Medulla oblongata (tissue), 1 donor: ENCODE data around the gene GUF1.
"Not testable (repeated sequence)": the region's sequence is repeated elsewhere in the genome, so short reads cannot be mapped to it uniquely, and the experiment has no call there.

Source experiments
- DNase-seq: peaks from one replicate; pipeline ENCODE4 v3.0.0-alpha.2; 2015; ENCODE audit errors: extremely low spot score

GUF1 gene

DNA sequence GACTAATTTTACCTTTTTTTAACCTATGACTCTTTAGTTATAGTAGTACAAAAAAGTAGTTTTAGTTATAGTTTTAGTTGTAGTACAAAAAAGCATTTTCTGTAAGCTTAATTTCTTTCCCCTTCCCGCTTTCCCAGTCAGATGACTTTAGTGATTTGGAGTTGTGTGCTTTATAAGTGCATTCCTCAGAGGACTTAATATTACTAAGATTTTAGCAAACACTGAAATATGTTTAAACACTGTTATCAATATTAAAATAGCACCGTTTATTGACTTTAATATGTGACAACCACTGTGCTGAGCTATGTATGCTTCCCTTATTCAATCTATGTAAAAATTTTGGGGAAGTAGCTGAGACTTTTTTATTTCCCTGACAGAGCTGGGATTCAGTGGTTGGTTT lies 22.8 kb downstream of the GUF1 start:
- DNase-seq, result no peak

DNA sequence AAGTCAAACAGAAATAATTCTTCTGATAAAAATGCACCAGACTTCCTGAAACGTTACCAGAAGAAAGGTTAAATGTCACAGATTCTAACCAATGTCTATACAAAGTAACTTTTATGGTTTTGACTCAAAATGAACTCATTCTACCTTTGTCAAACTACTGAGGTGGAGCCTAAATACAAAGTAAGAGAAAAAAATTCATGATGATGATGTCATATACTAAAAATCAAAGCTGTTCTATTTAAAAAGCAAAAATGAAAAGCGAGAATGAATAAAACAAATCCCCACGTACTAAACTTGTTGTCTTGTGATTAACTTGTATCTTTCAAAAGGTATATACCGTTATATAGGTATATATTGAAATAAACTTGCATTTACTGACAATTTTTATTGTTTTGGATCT lies 26.5 kb downstream of the GUF1 start:
- no peak for DNase-seq

DNA sequence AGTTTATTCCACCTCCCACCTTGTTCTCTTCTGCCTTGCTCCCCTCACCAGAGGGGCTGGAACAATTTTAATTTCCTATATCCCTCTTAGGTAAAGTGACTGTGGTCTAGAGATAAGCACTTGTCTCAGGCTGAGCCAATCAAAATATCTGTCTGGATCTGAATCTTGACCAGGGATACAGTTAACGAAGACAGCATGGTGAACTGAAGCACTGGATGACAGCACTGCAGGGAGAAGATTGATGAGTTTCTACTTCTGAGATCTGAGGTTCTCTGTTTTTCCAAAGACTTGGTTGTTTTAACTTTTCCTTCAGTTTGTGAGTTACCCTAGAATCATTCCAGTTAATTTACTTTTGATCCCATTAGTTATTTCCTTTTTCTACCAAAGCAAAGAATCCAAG lies 34.9 kb downstream of the GUF1 start:
- DNase-seq, result no peak

DNA sequence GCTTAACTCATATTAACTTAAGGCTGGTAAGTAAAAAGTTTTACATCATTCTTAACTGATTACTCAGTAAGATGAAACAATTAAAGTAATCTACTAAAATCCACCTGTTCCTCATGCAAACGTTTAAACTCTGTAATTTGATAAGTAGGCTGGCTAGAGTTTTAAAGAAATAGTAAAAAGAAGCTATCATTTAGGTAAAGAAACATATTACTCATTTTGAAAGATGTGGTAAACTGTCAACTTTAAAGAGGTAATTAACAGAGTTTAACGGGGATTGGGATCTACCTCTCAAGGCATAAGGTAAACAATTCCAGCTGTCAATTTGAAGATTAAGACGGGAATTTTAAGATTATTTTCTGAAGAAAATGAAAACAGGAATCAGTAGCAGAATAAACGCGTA lies 38.4 kb downstream of the GUF1 start:
- DNase-seq, result no peak

DNA sequence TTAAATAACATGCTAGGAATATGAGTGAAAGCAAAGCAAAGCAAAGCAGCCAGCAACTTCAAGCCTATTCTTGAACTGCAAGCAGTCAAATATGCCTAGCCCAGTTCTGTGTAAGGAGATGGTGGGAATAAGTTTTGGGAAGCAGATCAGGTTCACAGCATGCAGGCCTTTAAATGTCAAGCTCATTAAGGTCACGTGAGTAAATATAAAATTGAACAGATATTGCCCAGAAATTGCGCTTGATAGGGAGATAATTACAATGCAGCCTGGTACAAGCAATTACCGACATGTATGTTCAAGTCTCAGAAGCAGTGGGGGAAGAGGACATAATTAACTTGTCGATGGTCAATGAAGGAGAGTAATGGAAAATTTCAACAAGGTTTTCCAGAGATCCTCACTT lies 42.2 kb downstream of the GUF1 start:
- no peak for DNase-seq

DNA sequence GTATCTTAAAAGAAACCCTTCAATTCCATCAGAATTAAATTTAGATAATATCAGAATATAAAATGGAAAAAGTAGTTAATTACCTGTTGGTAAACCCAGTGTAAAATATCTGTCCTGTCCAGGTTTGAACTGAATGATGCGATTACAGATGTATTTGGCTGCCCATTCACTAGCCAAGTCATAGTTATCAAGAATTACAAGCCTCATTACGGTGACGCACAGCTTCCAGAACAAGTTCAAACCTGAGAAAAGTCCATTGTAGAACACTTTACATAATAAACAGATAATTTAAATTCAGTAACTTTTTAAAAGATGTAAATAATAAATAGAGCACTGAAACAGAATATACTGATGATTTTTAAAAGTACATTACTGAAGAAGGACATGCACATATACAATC lies 43.8 kb downstream of the GUF1 start:
- DNase-seq, result no peak

DNA sequence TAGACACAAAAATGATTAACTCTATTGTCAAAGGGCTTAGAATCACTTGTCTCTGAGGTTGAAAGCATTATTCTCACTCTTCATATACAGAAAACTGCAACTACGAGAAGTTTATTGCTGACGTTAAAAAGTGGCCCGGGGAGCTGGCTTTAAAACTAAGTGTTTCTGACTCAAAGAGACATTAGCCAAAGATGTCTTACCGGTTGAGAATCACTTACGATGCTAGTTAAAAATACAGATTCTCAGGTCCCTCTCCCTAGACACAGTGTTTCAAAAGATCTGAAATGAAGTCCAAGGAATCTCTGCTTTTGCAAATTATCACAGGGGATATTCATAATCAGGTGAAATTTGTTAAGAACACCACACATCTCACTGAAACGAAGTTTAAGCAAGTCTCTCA lies 46.9 kb downstream of the GUF1 start:
- DNase-seq, result no peak

DNA sequence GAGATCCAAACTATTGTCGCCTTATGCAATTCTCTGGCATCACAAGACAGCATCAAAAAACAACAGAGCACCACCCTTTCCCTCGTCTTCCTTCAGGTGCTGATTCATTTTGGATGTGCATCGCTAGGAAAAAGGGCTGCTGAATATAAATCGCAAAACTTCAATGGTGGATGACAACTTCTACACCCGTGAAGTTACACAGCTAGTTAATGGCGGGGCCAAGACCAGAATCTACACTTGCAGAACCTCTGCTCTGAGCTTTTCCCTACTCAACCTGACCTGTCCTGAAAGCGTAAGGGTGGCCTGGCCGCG lies 47.5 kb downstream of the GUF1 start:
- DNase-seq, result peak; percentile 58

DNA sequence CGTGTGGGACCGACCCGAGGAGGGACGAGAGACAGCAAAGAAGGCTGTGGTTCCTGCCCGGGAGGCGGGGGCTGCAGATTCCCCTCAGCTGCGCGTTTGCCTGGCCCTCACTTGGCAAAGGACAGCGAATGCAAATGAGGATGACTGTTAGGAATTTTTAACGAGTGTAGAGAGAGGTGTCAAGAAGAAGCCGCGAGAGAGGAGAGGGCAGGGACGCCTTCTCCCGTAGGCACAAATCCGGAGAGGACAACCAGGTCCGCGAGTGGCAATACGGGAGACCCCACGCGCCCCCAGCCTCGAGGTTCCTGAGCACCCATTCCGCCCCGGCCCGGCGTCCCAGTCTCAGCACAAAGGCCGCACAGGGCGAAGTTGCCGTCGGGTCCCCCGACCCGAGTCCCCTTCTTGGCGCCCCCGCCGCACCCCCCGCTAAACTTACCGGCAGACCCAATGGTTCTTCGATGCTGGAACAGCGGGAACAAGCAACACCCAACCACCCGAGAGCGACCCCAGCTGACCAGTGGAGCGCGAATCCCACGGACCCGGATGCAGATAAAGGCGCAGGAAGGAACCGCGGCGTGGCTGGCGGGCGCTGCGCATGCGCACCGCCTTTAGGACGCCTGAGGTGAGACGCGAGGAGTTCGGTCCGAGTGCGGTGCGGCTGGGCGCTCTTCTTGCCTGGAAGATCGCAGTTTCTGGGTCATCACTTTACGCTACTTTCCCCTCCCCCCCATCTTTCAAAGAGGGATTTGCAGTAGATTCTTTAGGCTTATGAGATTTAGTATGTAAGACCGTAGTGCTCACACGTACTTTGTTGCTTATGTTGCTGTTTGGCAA lies 48.0 kb downstream of the GUF1 start, which contains the start of gene GNPDA2:
TSS of gene GNPDA2 (minus strand) at position 519 of the 834 bp plus-strand sequence. CDS start 4,349 bp downstream, outside the sequence.
- peak; percentile 94 for DNase-seq

DNA sequence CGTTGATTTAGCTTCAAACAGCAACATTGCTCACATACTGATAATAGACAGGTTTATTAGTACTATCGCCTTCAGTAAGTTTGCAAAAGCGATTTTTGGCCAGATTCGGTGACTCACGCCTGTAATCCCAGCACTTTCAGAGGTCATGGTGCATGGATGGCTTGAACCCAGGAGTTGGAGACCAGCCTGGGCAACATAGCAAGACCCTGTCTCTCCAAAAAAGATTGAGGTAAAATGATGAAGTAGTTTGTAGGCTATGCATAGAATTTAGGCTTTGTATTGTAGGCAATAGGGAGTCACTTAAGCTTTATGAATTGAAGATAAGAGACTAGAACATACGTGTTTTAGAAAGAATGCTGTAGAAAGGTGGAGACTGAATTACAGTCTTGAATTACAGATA lies 49.3 kb downstream of the GUF1 start:
- DNase-seq, result no peak

DNA sequence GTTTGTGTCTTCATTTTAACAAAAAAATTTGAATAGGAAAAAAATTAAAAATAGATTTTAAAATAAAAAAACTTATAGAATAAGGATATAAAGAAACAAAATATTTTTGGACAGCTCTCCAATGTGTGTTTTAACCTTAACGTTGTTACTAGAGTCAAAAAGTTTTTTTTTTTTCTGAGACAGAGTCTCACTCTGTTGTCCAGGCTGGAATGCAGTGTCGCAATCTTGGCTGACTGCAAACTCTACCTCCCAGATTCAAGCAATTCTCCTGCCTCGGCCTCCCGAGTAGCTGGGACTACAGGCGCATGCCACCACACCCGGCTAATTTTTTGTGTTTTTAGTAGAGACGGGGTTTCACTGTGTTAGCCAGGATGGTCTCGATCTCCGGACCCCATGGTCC lies 50.5 kb downstream of the GUF1 start:
- DNase-seq, result not testable (repeated sequence)

DNA sequence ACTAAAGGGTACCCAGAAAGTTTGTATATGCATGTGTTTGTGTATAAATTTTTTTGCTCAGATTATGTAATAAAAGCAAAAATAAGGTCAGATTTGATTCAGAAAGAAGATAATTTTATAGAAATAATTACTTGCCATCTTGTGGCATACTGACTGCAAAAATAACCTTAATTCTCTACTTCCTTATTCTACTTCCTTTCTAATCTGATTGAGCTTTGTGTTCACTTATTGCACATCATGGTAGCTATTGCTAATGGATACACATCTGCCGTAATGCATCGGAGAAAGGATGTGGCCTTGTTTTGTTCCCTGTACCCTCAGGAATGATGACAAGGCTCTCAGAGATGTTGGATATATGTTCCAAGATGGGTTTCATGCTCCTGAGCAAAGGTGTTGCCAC lies 58.7 kb downstream of the GUF1 start:
- no peak for DNase-seq

DNA sequence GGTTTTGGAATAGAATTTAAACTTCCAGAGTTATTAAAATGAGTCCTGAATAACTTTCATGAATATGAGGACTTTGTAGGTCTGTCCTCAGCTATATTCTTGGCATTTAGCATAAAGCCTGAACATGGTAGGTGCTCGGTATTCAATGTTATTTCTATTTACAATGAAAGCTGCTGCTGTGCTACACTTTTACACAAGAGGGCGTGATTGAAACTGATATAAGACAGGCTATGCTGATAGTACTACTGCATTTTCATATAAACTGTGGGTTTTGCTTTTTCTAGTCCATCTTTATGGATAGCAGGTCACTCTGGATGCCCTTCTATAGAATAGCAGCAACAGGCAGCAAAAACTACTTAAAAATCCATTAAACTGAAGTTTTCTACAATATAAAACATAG lies 60.4 kb downstream of the GUF1 start:
- no peak for DNase-seq

DNA sequence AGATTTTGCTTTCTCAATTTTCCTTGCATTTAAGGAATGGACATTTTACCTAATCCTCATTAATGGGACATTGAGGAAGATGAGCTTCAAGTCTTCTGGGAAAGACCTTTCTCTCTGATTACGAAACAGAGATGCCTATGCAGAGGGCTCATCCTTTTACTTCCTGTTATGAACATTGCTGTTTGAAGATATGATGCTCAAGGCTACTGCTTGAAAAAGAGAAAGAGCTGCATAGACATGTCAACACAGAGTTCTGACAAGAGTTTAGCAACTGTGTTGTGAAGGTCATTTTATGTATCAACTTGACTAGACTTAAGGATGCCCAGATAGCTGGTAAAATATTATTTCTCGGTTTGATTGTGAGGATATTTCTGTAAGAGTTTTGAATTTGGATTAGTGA lies 62.0 kb downstream of the GUF1 start:
- DNase-seq, result no peak
